GM12865 (cell line): ENCODE results near the gene P2RY13.
A peak's percentile ranks its signal among the peaks of the same experiment; 100 is the strongest.

ENCODE experiments used
- DNase-seq: peaks from one replicate; pipeline ENCODE4 v3.0.0; 2010; ENCODE audit warnings: low read depth
- H3K4me3 ChIP-seq: 2 replicates; pipeline ENCODE4 v1.5.1; 2011; ENCODE audit warnings: mild to moderate bottlenecking, low read depth, low read length, control low read depth
- TF ChIP-seq, protein P1 (sequence below): IDR thresholded peaks from 2 replicates; pipeline ENCODE4 v1.5.1; 2011; ENCODE audit warnings: low read length, control low read depth, low read depth, inconsistent platforms; ENCODE audit not compliant: insufficient read depth; ENCODE audit errors: missing control alignments

Gene P2RY13

DNA sequence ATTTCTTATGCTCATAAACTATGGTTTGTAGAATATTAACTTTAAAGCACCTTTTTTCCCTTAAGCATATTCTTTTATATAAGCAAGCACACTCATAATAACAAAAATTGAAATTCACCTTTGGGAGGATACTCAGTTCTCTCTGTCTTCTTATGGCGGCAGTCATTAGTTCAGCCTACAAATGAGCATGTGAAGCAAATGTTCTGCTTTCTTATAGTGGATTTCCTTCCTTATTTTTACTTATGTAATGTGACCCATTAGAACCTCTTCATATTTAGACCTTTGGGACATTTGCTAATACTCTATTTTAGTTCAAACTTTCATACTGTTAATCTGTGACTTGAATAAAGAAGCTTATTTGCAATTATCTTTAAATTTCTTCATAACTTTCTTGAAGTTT is at the start of gene P2RY13:
Gene P2RY13 (minus strand): TSS at position 187 of the 400 bp plus-strand sequence. CDS start 21 bp downstream, at position 166.
- H3K4me3 ChIP-seq, result no peak within 1 kb of the TSS
- TF ChIP-seq, protein P1, sequence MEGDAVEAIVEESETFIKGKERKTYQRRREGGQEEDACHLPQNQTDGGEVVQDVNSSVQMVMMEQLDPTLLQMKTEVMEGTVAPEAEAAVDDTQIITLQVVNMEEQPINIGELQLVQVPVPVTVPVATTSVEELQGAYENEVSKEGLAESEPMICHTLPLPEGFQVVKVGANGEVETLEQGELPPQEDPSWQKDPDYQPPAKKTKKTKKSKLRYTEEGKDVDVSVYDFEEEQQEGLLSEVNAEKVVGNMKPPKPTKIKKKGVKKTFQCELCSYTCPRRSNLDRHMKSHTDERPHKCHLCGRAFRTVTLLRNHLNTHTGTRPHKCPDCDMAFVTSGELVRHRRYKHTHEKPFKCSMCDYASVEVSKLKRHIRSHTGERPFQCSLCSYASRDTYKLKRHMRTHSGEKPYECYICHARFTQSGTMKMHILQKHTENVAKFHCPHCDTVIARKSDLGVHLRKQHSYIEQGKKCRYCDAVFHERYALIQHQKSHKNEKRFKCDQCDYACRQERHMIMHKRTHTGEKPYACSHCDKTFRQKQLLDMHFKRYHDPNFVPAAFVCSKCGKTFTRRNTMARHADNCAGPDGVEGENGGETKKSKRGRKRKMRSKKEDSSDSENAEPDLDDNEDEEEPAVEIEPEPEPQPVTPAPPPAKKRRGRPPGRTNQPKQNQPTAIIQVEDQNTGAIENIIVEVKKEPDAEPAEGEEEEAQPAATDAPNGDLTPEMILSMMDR, result no peak
- DNase-seq, result no peak

GRCh38 chr3:151377768-151378385 is 48.5 kb upstream of the P2RY13 start:
- H3K4me3 ChIP-seq, result peak overlapping the region; percentile 44
- peak; percentile 47 for DNase-seq
- TF ChIP-seq, protein P1, result no peak

GRCh38 chr3:151372063-151372820 is 42.9 kb upstream of the P2RY13 start:
- TF ChIP-seq, protein P1, result no peak
- no peak overlapping the region for H3K4me3 ChIP-seq
- DNase-seq, result no peak

GRCh38 chr3:151371526-151371925 is 42.2 kb upstream of the P2RY13 start:
- DNase-seq, result no peak
- TF ChIP-seq, protein P1, result no peak

DNA sequence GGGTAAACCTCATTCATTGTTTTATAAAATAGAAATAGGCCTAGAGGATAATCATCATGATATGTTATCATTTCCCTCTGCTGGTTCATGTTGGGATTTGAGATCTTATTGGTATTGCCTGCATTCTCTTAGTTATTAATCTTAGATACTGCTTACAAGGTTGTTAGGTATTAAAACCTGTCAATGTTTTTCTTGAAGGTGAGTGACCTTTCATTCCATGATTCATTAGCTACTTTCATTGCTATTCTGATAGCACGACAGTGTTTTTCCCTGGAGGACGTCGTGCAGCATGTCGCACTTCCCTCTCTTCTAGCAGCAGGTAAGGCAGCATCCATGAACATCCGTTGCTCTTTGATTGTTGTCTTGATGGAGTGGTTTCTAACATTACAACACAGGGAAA is 38.1 kb upstream of the P2RY13 start:
- no peak for DNase-seq
- TF ChIP-seq, protein P1, result no peak
- H3K4me3 ChIP-seq, result no peak overlapping the region

More at GRCh38 chr3:151371526-151371925, 42.2 kb upstream of the P2RY13 start:
- no peak overlapping the region for H3K4me3 ChIP-seq

DNA sequence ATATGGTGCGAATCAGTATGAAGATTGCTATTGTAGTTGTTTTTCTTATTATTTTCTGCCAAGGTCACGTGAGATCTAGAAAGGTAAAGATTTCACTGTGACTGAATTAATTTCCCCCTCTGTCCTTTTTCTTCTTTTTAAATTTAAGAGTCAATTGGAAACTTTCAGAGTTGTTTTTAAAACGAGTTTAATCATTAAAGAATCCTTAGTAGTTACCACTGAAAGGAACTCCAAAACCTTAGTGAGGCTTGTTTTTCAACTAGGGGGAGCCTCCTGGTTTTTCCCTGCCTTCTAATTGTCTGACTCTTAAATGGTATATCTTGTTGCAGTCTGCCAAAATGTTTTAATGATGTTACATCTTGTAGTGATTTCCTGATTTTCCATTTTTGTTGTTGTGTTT is 37.6 kb upstream of the P2RY13 start:
- no peak for DNase-seq
- no peak overlapping the region for H3K4me3 ChIP-seq
- TF ChIP-seq, protein P1, result no peak
